Bronchial epithelial cell (primary cell): Measurements from ENCODE around the gene CELF5. TPM values are rescaled to one million over a fixed set of nuclear protein-coding genes. Genes with fewer than 3 reads are reported as not detected.

Experiments used
- DNase-seq: peaks from one replicate; pipeline ENCODE4 v3.0.0-alpha.2; 2010; ENCODE audit warnings: low read depth
- FAIRE-seq: peaks from 2 replicates; lab custom pipeline; 2011; peaks lifted over from hg19 to GRCh38; lab: Jason Lieb, UNC
- H3K27me3 ChIP-seq: 2 replicates; pipeline ENCODE4 v1.5.1; 2011; ENCODE audit warnings: low read length; ENCODE audit not compliant: control insufficient read depth, insufficient read depth
- H3K36me3 ChIP-seq: 2 replicates; pipeline ENCODE4 v1.5.1; 2011; ENCODE audit warnings: low read length; ENCODE audit not compliant: control insufficient read depth, insufficient read depth
- H3K4me3 ChIP-seq: 2 replicates; pipeline ENCODE4 v1.5.1; 2011; ENCODE audit warnings: mild to moderate bottlenecking, low read depth, low read length, control low read depth
- total RNA-seq: library from RNA; depleted of rRNA; stranded (reverse); fragments of >200 nt; gene quantifications from 2 replicates; pipeline ENCODE4 v1.2.1, GENCODE V29; 2014
- TF ChIP-seq, protein P1 (sequence below): IDR thresholded peaks from 2 replicates; pipeline ENCODE4 v1.5.1; 2011; ENCODE audit warnings: mild to moderate bottlenecking, moderate library complexity, low read length, control low read depth, inconsistent platforms; ENCODE audit not compliant: insufficient read depth, severe bottlenecking

The CELF5 gene
- total RNA-seq, 1 donor from 2014 or later = not detected

DNA sequence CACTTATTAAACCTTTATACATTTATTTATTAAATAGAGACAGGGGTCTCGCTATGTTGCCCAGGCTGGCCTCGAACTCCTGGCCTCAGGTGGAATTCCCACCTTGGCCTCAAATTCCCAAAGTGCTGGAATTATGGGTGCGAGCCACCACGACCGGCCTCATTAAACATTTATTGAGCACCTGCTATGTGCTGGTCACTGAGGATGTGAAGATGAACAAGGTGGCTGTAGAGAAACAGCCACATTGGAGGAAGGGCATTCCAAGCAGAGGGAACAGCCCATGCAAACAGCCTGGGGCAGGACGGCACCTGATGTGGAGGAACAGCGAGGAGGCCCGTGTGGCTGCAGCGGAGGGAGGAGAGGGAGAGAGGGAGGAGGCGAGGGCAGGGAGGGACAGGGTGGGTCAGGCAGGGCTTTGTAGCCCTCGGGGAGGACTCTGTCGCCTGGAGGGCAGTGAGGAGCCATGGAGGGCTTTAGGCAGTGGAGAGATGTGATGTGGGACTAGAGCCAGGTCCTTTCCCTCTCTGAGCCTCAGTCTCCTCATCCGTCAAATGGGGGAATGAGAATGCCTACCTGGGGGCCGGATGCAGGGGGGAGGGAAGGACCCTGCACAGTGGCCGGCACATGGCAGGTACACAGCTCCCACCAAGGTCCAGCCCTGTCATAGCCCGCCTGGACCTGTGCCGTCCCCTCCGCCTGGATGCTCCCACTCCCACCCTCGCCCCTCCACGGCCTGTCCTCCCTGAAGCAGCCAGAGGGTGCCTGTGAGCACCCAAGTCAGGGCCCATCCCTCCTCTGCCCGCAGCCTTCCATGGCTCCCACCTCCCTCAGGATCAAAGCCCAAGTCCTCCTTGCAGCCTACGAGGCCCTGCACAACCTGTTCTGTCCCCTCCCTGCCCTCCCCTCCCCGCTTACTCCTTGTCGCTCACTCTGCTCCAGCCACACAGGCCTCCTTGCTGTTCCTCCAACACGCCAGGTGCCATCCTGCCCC, 120.4 kb downstream of the CELF5 start:
- TF ChIP-seq, protein P1, sequence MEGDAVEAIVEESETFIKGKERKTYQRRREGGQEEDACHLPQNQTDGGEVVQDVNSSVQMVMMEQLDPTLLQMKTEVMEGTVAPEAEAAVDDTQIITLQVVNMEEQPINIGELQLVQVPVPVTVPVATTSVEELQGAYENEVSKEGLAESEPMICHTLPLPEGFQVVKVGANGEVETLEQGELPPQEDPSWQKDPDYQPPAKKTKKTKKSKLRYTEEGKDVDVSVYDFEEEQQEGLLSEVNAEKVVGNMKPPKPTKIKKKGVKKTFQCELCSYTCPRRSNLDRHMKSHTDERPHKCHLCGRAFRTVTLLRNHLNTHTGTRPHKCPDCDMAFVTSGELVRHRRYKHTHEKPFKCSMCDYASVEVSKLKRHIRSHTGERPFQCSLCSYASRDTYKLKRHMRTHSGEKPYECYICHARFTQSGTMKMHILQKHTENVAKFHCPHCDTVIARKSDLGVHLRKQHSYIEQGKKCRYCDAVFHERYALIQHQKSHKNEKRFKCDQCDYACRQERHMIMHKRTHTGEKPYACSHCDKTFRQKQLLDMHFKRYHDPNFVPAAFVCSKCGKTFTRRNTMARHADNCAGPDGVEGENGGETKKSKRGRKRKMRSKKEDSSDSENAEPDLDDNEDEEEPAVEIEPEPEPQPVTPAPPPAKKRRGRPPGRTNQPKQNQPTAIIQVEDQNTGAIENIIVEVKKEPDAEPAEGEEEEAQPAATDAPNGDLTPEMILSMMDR = no peak
- no peaks in the 10 kb centered on the region for H3K36me3 ChIP-seq
- no peak for FAIRE-seq
- no peak for DNase-seq
- no peak overlapping the region for H3K4me3 ChIP-seq
- H3K27me3 ChIP-seq = no peaks in the 10 kb centered on the region

DNA sequence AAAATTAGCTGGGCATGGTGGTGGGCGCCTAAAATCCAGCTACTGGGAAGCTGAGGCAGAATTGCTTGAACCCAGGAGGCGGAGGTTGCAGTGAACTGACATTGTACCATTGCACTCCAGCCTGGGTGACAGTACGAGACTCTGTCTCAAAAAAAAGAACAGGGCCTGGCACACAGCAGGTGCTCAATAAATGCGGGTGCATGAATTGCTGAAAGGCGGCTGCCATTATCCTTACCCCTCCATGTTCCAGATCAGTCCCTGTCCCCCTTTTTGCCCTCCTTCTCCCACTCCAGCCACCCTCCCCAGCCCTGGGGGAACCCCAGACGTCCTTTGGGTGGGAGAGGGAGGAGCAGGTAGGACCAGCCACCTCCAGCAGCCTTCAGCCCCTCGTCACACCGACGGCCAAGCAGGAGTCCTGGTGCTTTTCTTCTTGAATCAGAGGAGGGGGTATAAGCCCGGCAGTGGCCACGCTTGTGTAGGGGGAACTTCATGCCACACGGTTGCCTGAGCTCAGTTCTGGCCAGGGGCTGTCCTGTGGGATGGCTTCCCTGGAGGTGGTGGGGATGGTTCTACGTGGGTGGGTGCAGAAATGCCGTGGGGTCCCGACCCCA, 121.5 kb downstream of the CELF5 start:
- Histone ChIP-seq H3K36me3 (no peaks in the 10 kb centered on the region), H3K4me3 (no peak overlapping the region), H3K27me3 (no peaks in the 10 kb centered on the region)
- no peak for FAIRE-seq
- no peak for DNase-seq
- TF ChIP-seq, protein P1 = no peak

Other genes starting within 250 kb of the CELF5 start
- under 0.01 TPM in 1 of 2 replicates, not detected in the other for gene TLE6, start 247.1 kb upstream of the CELF5 start, total RNA-seq
- 0.53 and 1.0 TPM in 2 replicates for gene TLE2, start 195.4 kb upstream of the CELF5 start, total RNA-seq
- 144 and 200 TPM in 2 replicates for gene TLE5, start 162.2 kb upstream of the CELF5 start, total RNA-seq
- 47.9 and 48.1 TPM in 2 replicates for gene GNA11, start 130.3 kb upstream of the CELF5 start, total RNA-seq
- gene GNA15, start 88.6 kb upstream of the CELF5 start, total RNA-seq = 85.0 and 106 TPM in 2 replicates
- gene S1PR4, start 45.9 kb upstream of the CELF5 start, total RNA-seq = 0.26 and 0.90 TPM in 2 replicates
- 37.9 and 41.6 TPM in 2 replicates for gene NCLN, start 38.7 kb upstream of the CELF5 start, total RNA-seq
- gene NFIC, start 141.9 kb downstream of the CELF5 start, total RNA-seq = 17.6 and 22.0 TPM in 2 replicates